ENCODE data around the gene EFCAB14.

DNA sequence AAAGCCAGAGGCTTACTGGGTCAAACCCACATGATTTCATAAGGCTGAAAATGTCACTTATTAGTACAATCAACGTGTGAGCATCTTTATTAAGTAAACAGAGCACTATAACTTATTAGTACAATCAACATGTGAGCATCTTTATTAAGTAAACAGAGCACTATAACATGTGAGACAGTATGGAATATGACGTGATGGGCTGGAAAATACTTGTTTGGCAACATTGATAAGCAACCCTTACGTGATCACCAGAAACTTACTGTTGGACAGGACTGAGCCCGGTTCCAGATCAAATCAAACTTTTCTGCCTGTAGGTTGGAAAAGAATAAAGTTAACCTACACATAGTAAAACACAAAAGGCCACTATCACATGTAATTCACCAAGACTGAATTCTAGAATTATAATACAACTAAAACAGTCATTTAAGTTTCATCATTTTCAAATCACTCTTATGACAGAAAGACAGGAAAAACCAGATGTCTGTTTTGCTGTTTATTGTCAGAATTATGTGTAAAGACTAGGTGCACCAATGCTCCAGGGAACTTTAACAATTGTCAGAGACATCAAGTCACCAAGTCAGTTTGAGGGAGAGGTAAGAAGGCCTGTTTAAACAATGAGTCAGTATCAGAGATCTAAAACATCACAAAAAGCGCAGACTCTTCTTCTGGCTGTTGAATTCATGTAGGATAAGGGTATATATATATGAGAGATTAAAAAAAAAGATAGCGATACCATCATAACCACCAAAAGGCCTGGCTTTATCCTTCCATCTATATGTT lies 66.4 kb downstream of the EFCAB14 start:
- TF ChIP-seq, protein P1, sequence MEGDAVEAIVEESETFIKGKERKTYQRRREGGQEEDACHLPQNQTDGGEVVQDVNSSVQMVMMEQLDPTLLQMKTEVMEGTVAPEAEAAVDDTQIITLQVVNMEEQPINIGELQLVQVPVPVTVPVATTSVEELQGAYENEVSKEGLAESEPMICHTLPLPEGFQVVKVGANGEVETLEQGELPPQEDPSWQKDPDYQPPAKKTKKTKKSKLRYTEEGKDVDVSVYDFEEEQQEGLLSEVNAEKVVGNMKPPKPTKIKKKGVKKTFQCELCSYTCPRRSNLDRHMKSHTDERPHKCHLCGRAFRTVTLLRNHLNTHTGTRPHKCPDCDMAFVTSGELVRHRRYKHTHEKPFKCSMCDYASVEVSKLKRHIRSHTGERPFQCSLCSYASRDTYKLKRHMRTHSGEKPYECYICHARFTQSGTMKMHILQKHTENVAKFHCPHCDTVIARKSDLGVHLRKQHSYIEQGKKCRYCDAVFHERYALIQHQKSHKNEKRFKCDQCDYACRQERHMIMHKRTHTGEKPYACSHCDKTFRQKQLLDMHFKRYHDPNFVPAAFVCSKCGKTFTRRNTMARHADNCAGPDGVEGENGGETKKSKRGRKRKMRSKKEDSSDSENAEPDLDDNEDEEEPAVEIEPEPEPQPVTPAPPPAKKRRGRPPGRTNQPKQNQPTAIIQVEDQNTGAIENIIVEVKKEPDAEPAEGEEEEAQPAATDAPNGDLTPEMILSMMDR (conservative IDR thresholded peaks at IDR 0.05; ENCODE audit: low read length) = no peak
- no peak for TF ChIP-seq EZH2phosphoT487 (IDR thresholded peaks at IDR 0.05; ENCODE audit: borderline replicate concordance, low read depth, low read length)
